GM12878 (cell line): Measurements from ENCODE around the gene PRR5. TPM values are rescaled to one million over a fixed set of nuclear protein-coding genes. Genes with fewer than 3 reads are reported as not detected.

Source experiments
- BMI1 ChIP-seq: fragments of 450-650 bp; IDR thresholded peaks from 2 replicates; pipeline ENCODE4 v1.6.1; 2016; ENCODE audit warnings: mild to moderate bottlenecking, moderate library complexity, borderline replicate concordance
- CHD1 ChIP-seq: IDR thresholded peaks from 2 replicates; pipeline ENCODE4 v1.6.1; 2012; ENCODE audit warnings: low read depth, low read length, improper control_type of control experiment
- CUX1 ChIP-seq: IDR thresholded peaks from 2 replicates; pipeline ENCODE4 v1.6.1; 2012; ENCODE audit warnings: improper control_type of control experiment, low read depth, low read length; ENCODE audit not compliant: insufficient replicate concordance
- FOXK2 ChIP-seq: fragments of 450-650 bp; IDR thresholded peaks from 2 replicates; pipeline ENCODE4 v1.6.1; 2017; ENCODE audit warnings: mild to moderate bottlenecking, moderate library complexity
- KAT2A ChIP-seq: conservative IDR thresholded peaks from 2 replicates; pipeline ENCODE4 v1.6.1; 2011; ENCODE audit warnings: low read depth, low read length; ENCODE audit not compliant: control insufficient read depth
- MTA2 ChIP-seq: fragments of 450-650 bp; IDR thresholded peaks from 2 replicates; pipeline ENCODE4 v1.6.1; 2016; ENCODE audit warnings: low read depth, mild to moderate bottlenecking, moderate library complexity
- MTA3 ChIP-seq: IDR thresholded peaks from 2 replicates; pipeline ENCODE4 v1.6.1; 2012; ENCODE audit warnings: low read length, inconsistent platforms, borderline replicate concordance
- PAX8 ChIP-seq: fragments of 450-650 bp; IDR thresholded peaks from 2 replicates; pipeline ENCODE4 v1.6.1; 2017; ENCODE audit warnings: mild to moderate bottlenecking, moderate library complexity
- POLR2AphosphoS2 ChIP-seq: IDR thresholded peaks from 2 replicates; pipeline ENCODE4 v1.6.1; 2011; ENCODE audit warnings: low read depth, mild to moderate bottlenecking, low read length, improper control_type of control experiment, moderate library complexity
- RAD51 ChIP-seq: fragments of 450-650 bp; IDR thresholded peaks from 2 replicates; pipeline ENCODE4 v1.6.1; 2016; ENCODE audit warnings: moderate library complexity, mild to moderate bottlenecking, inconsistent platforms
- RFX5 ChIP-seq: IDR thresholded peaks from 2 replicates; pipeline ENCODE4 v1.6.1; 2011; ENCODE audit warnings: low read depth, low read length, improper control_type of control experiment
- RUNX3 ChIP-seq: IDR thresholded peaks from 2 replicates; pipeline ENCODE4 v1.6.1; 2012; ENCODE audit warnings: low read length, inconsistent platforms
- SRF ChIP-seq, 2 experiments: IDR thresholded peaks; 2 replicates each; pipeline ENCODE4 v1.6.1; 2011; ENCODE audit warnings: low read depth in 2 of 2, low read length in 2 of 2, mild to moderate bottlenecking in 1 of 2, moderate library complexity in 1 of 2
- STAT3 ChIP-seq: IDR thresholded peaks from 2 replicates; pipeline ENCODE4 v1.6.1; 2011; ENCODE audit warnings: low read depth, low read length, improper control_type of control experiment
- ZBED1 ChIP-seq: IDR thresholded peaks from 2 replicates; pipeline ENCODE4 v1.6.1; 2016; ENCODE audit warnings: borderline replicate concordance
- ZNF24 ChIP-seq: fragments of 450-650 bp; IDR thresholded peaks from 2 replicates; pipeline ENCODE4 v1.6.1; 2017; ENCODE audit warnings: antibody characterized with exemption, mild to moderate bottlenecking
- ZZZ3 ChIP-seq: IDR thresholded peaks from 2 replicates; pipeline ENCODE4 v1.6.1; 2011; ENCODE audit warnings: low read depth; ENCODE audit not compliant: control insufficient read depth, insufficient read length
- polyA plus RNA-seq, 11 experiments: library from polyadenylated mRNA; depleted of rRNA in 4 of 11; unstranded in 6 of 11; stranded (reverse) in 5 of 11; fragments of >200 nt; fragmentation: Nextera tagmentation in 4 of 11; fragmentation: Illumina TruSeq in 1 of 11; extraction: Ambion mirVana in 4 of 11; extraction: Trizol in 1 of 11; gene quantifications; 1 replicate in 1 of 11; 2 replicates in 10 of 11; pipeline versions ENCODE4 v1.2.1 to v1.2.3, GENCODE V29; 2011 to 2016; ENCODE audit warnings: inconsistent platforms in 2 of 11, missing spikeins in 2 of 11, low read depth in 1 of 11
- total RNA-seq, 4 experiments: library from RNA; depleted of rRNA in 3 of 4; stranded (reverse); fragments of >200 nt in 3 of 4; fragmentation: Illumina TruSeq in 1 of 4; extraction: Trizol in 1 of 4; gene quantifications; 2 replicates each; pipeline versions ENCODE4 v1.2.1 to v1.2.3, GENCODE V29; 2013 to 2021
- TF ChIP-seq, protein P1 (sequence below): IDR thresholded peaks from 2 replicates; pipeline ENCODE4 v1.6.1; 2012; ENCODE audit warnings: low read depth, low read length, improper control_type of control experiment
- TF ChIP-seq, protein P2 (sequence below): IDR thresholded peaks from 2 replicates; pipeline ENCODE4 v1.6.1; 2011; ENCODE audit warnings: low read depth, low read length, improper control_type of control experiment, borderline replicate concordance
- TF ChIP-seq, protein P3 (sequence below): IDR thresholded peaks from 2 replicates; pipeline ENCODE4 v1.6.1; 2011; ENCODE audit warnings: mild to moderate bottlenecking, low read depth, low read length, moderate library complexity; ENCODE audit not compliant: insufficient replicate concordance
- TF ChIP-seq, protein P4 (sequence below): fragments of 450-650 bp; IDR thresholded peaks from 2 replicates; pipeline ENCODE4 v1.6.1; 2017; ENCODE audit warnings: borderline replicate concordance

PRR5 gene
- total and polyA plus RNA-seq, 10 of the 15 experiments (the other 5 are each of a cell fraction or from before 2014, with no cell fraction given): 0.03 to 9.4 (median 1.5) TPM

GRCh38 chr22:44683237-44683636, 18.8 kb upstream of the PRR5 start (continued):
- TF ChIP-seq, protein P1, sequence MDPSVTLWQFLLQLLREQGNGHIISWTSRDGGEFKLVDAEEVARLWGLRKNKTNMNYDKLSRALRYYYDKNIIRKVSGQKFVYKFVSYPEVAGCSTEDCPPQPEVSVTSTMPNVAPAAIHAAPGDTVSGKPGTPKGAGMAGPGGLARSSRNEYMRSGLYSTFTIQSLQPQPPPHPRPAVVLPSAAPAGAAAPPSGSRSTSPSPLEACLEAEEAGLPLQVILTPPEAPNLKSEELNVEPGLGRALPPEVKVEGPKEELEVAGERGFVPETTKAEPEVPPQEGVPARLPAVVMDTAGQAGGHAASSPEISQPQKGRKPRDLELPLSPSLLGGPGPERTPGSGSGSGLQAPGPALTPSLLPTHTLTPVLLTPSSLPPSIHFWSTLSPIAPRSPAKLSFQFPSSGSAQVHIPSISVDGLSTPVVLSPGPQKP: no peak
- TF ChIP-seq ZBED1 (peak; percentile 98), PAX8 (no peak), STAT3 (no peak), ZZZ3 (no peak), POLR2AphosphoS2 (no peak), RUNX3 (peak; percentile 98), KAT2A (no peak), RAD51 (no peak), BMI1 (peak; percentile 61; the same call in 1 of the 2 replicates), ZNF24 (no peak), RFX5 (no peak), MTA2 (peak; percentile 89), FOXK2 (no peak), SRF (IDR thresholded peaks at IDR 0.05; ENCODE audit: low read depth in 2 of 2, low read length in 2 of 2) (0 out of 4 replicates have a peak, but pooled peaks of 1 of the 2 experiments have one; percentile 48), CUX1 (no peak), MTA3 (peak; percentile 55; the same call in 1 of the 2 replicates), CHD1 (no peak)
- TF ChIP-seq, protein P2, sequence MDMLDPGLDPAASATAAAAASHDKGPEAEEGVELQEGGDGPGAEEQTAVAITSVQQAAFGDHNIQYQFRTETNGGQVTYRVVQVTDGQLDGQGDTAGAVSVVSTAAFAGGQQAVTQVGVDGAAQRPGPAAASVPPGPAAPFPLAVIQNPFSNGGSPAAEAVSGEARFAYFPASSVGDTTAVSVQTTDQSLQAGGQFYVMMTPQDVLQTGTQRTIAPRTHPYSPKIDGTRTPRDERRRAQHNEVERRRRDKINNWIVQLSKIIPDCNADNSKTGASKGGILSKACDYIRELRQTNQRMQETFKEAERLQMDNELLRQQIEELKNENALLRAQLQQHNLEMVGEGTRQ: no peak
- TF ChIP-seq, protein P3, sequence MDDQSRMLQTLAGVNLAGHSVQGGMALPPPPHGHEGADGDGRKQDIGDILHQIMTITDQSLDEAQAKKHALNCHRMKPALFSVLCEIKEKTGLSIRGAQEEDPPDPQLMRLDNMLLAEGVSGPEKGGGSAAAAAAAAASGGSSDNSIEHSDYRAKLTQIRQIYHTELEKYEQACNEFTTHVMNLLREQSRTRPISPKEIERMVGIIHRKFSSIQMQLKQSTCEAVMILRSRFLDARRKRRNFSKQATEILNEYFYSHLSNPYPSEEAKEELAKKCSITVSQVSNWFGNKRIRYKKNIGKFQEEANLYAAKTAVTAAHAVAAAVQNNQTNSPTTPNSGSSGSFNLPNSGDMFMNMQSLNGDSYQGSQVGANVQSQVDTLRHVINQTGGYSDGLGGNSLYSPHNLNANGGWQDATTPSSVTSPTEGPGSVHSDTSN: no peak
- TF ChIP-seq, protein P4, sequence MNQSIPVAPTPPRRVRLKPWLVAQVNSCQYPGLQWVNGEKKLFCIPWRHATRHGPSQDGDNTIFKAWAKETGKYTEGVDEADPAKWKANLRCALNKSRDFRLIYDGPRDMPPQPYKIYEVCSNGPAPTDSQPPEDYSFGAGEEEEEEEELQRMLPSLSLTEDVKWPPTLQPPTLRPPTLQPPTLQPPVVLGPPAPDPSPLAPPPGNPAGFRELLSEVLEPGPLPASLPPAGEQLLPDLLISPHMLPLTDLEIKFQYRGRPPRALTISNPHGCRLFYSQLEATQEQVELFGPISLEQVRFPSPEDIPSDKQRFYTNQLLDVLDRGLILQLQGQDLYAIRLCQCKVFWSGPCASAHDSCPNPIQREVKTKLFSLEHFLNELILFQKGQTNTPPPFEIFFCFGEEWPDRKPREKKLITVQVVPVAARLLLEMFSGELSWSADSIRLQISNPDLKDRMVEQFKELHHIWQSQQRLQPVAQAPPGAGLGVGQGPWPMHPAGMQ: no peak
